Endothelial cell of umbilical vein (primary cell): ENCODE measurements around the gene UPK3A. TPM values are rescaled to one million over a fixed set of nuclear protein-coding genes. Genes with fewer than 3 reads are reported as not detected.

Experiments used
- BruUV-seq: library from RNA; stranded (reverse); fragments of 400-500 nt; replicated peaks from 2 replicates; lab custom pipeline; 2021; lab: Mats Ljungman, UMichigan
- CTCF ChIA-PET: fragments of 300-600, 350-600 bp; sonication (Branson Sonifier 250); formaldehyde crosslinking; loops from one replicate; lab custom pipeline; 2021; ENCODE audit warnings: antibody characterized with exemption, inconsistent platforms; lab: Charles Lee
- POLR2A ChIA-PET: fragments of 300-600, 350-600 bp; sonication (Branson Sonifier 250); formaldehyde crosslinking; loops from one replicate; lab custom pipeline; 2021; ENCODE audit warnings: antibody characterized with exemption, inconsistent platforms; lab: Charles Lee
- DNase-seq: peaks from one replicate; pipeline ENCODE4 v3.0.0-alpha.2; 2011; ENCODE audit warnings: low read depth, low spot score
- FAIRE-seq: peaks from 2 replicates; lab custom pipeline; 2011; peaks lifted over from hg19 to GRCh38; lab: Jason Lieb, UNC
- H2AFZ ChIP-seq: 2 replicates; pipeline ENCODE4 v1.6.0; 2012; ENCODE audit warnings: low read depth, low read length, control low read depth, inconsistent platforms
- H3K27ac ChIP-seq: 2 replicates; pipeline ENCODE4 v1.5.1; 2011; ENCODE audit warnings: low read depth, mild to moderate bottlenecking, control low read depth, low read length, moderate library complexity; ENCODE audit not compliant: insufficient read depth
- H3K27me3 ChIP-seq, 2 experiments: 2 replicates each; pipeline versions ENCODE4 v1.6.0 to v1.6.1; 2011; ENCODE audit warnings: low read length in 2 of 2, mixed read lengths in 1 of 2; ENCODE audit not compliant: control insufficient read depth in 2 of 2, insufficient read depth in 2 of 2
- H3K36me3 ChIP-seq, 2 experiments: 2 replicates in 1 of 2; 3 replicates in 1 of 2; pipeline ENCODE4 v1.5.1; 2011; ENCODE audit warnings: low read length in 2 of 2, mild to moderate bottlenecking in 1 of 2, moderate library complexity in 1 of 2; ENCODE audit not compliant: control insufficient read depth in 2 of 2, insufficient read depth in 2 of 2; ENCODE audit errors: extremely low read depth in 1 of 2
- H3K4me1 ChIP-seq: 3 replicates; pipeline ENCODE4 v1.5.1; 2011; ENCODE audit warnings: mild to moderate bottlenecking, low read length; ENCODE audit not compliant: control insufficient read depth, insufficient read depth; ENCODE audit errors: extremely low read depth
- H3K4me2 ChIP-seq: 2 replicates; pipeline ENCODE4 v1.6.1; 2011; ENCODE audit warnings: low read length, control low read depth, mixed read lengths; ENCODE audit not compliant: insufficient read depth
- H3K4me3 ChIP-seq, 3 experiments: fragments of 200-600 bp in 1 of 3; sonication (generic), shearing (Covaris generic) in 1 of 3; replicated peaks in 1 of 3; 2 replicates each; pipeline ENCODE4 v1.5.1; 2011 to 2016; ENCODE audit warnings: control low read depth in 3 of 3, low read length in 3 of 3, mild to moderate bottlenecking in 2 of 3, inconsistent platforms in 1 of 3, low read depth in 1 of 3, moderate library complexity in 1 of 3; ENCODE audit not compliant: insufficient read depth in 1 of 3
- H3K79me2 ChIP-seq: 2 replicates; pipeline ENCODE4 v1.6.0; 2012; ENCODE audit warnings: low read length, inconsistent platforms; ENCODE audit not compliant: control insufficient read depth, insufficient read depth
- H3K9ac ChIP-seq: replicated peaks from 2 replicates; pipeline ENCODE3; 2011; ENCODE audit warnings: low read length, control low read depth; ENCODE audit not compliant: insufficient read depth; ENCODE audit errors: extremely low read depth
- H3K9me1 ChIP-seq: replicated peaks from 3 replicates; pipeline ENCODE4 v1.6.0; 2011; ENCODE audit warnings: mild to moderate bottlenecking, low read length; ENCODE audit not compliant: control insufficient read depth, insufficient read depth; ENCODE audit errors: extremely low read depth
- H3K9me3 ChIP-seq: replicated peaks from 2 replicates; pipeline ENCODE4 v1.5.1; 2012; ENCODE audit warnings: low read length, inconsistent platforms; ENCODE audit not compliant: control insufficient read depth, insufficient read depth
- H4K20me1 ChIP-seq: replicated peaks from 2 replicates; pipeline ENCODE3; 2011; ENCODE audit warnings: mild to moderate bottlenecking, low read length; ENCODE audit not compliant: control insufficient read depth, insufficient read depth; ENCODE audit errors: extremely low read depth
- CTCF ChIP-seq, 2 donors: IDR thresholded peaks; 1 replicate in 1 of 2; 2 replicates in 1 of 2; pipeline ENCODE4 v1.5.1; 2011; ENCODE audit warnings: low read length in 2 of 2, mild to moderate bottlenecking in 2 of 2, moderate library complexity in 2 of 2, control low read depth in 1 of 2, inconsistent platforms in 1 of 2, low read depth in 1 of 2; ENCODE audit not compliant: insufficient read depth in 1 of 2; ENCODE audit errors: extremely low read depth in 1 of 2
- EZH2 ChIP-seq: IDR thresholded peaks from 2 replicates; pipeline ENCODE4 v1.6.1; 2012; ENCODE audit warnings: borderline replicate concordance, low read depth, mild to moderate bottlenecking, moderate library complexity, low read length, inconsistent platforms; ENCODE audit not compliant: severe bottlenecking
- FOS ChIP-seq: IDR thresholded peaks from 2 replicates; pipeline ENCODE4 v1.6.1; 2011; ENCODE audit warnings: mild to moderate bottlenecking, low read length, moderate library complexity, borderline replicate concordance; ENCODE audit not compliant: insufficient read depth
- GATA2 ChIP-seq: IDR thresholded peaks from 2 replicates; pipeline ENCODE4 v1.7.0; 2011; ENCODE audit warnings: low read depth, mild to moderate bottlenecking, moderate library complexity, mixed read lengths, low read length; ENCODE audit not compliant: insufficient read length, insufficient read depth
- JUN ChIP-seq: IDR thresholded peaks from 2 replicates; pipeline ENCODE4 v1.6.1; 2011; ENCODE audit warnings: borderline replicate concordance, low read depth; ENCODE audit not compliant: insufficient read length, insufficient read depth
- MYC ChIP-seq: IDR thresholded peaks from one replicate; pipeline ENCODE4 v1.6.1; 2011; ENCODE audit warnings: mild to moderate bottlenecking, low read depth, low read length
- POLR2A ChIP-seq: IDR thresholded peaks from 2 replicates; pipeline ENCODE4 v1.6.1; 2012; ENCODE audit warnings: low read depth, mild to moderate bottlenecking, control low read depth, low read length
- POLR2AphosphoS5 ChIP-seq: IDR thresholded peaks from 2 replicates; pipeline ENCODE4 v1.6.1; 2012; ENCODE audit warnings: low read depth, mild to moderate bottlenecking, control low read depth, low read length, moderate library complexity; ENCODE audit not compliant: insufficient read depth
- dilution Hi-C: fragments of 300-500 bp; cut with MboI; formaldehyde crosslinking; loops from one replicate; pipeline ENCODE4 v1.15.0; 2019; ENCODE audit warnings: low sequenced_read_pairs; ENCODE audit not compliant: extremely low pct_ligation_motif_present
- intact Hi-C: fragments of 100-400 bp; cut with micrococcal nuclease; formaldehyde crosslinking; loops from one replicate; pipeline ENCODE4 v1.10.0; 2022
- polyA plus RNA-seq, 4 experiments: library from polyadenylated mRNA; depleted of rRNA in 3 of 4; stranded (reverse) in 3 of 4; unstranded in 1 of 4; fragments of >200 nt; gene quantifications; 2 replicates each; pipeline versions ENCODE4 v1.2.1 to v1.2.3, GENCODE V29; 2011 to 2012; ENCODE audit warnings: missing spikeins in 1 of 4
- total RNA-seq: library from RNA; stranded (reverse); gene quantifications from 2 replicates; pipeline ENCODE4 v1.2.3, GENCODE V29; 2021
- TF ChIP-seq, protein P1 (sequence below): IDR thresholded peaks from 2 replicates; pipeline ENCODE4 v1.6.1; 2011; ENCODE audit not compliant: insufficient read depth, insufficient read length

Gene UPK3A
- total and polyA plus RNA-seq, 2 donors (not counting 3 experiments of a cell fraction or from before 2014, with no cell fraction given): not detected

- BruUV-seq: TSS peak; percentile 51
- dilution Hi-C loops (no loop called here), intact Hi-C loops (loop anchor here (10.0 kb wide), 1 partner anchor 1286 kb away; the partner anchor contains the start of gene PARVB)
- Histone ChIP-seq H3K9ac (peak overlapping the region; percentile 83), H4K20me1 (no peaks in the 10 kb centered on the region), H3K4me2 (peak overlapping the region; percentile 61), H3K79me2 (peaks cover 40% of the 10 kb centered on the region), H3K4me1 (peaks cover 24% of the 10 kb centered on the region), H3K27me3 (no peaks in the 10 kb centered on the region), H3K9me1 (no peaks in the 10 kb centered on the region), H3K4me3 (peak overlapping the region; percentile 74 to 98 (median 97)), H3K36me3 (no peaks in the 10 kb centered on the region), H2AFZ (peak overlapping the region; percentile 76), H3K27ac (peak overlapping the region; percentile 66), H3K9me3 (no peaks in the 10 kb centered on the region)
- TF ChIP-seq POLR2A (no peak), JUN (no peak), POLR2AphosphoS5 (no peak), EZH2 (no peak), CTCF (IDR thresholded peaks at IDR 0.05; ENCODE audit: extremely low read depth in 1 of 2, insufficient read depth in 1 of 2, low read depth in 1 of 2, low read length in 2 of 2) (no peak), FOS (no peak), MYC (no peak), GATA2 (no peak)
- TF ChIP-seq, protein P1, sequence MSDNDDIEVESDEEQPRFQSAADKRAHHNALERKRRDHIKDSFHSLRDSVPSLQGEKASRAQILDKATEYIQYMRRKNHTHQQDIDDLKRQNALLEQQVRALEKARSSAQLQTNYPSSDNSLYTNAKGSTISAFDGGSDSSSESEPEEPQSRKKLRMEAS: no peak
- ChIA-PET CTCF (interaction anchor here (1.0 kb wide), 1 partner anchor 104 kb away, joined by 3 read pairs; no protein-coding TSS in a partner anchor), POLR2A (no interaction called here)
- FAIRE-seq (no peak), DNase-seq (peak; percentile 21)
Observed at GRCh38 chr22:45310331-45310976, 25.7 kb downstream of the UPK3A start.
